ENCODE results near the gene TTBK2.

TTBK2 gene

GRCh38 chr15:42820811-42821210, 99.8 kb downstream of the TTBK2 start:
- Histone ChIP-seq H3K36me3 (ENCODE audit: control insufficient read depth in 2 of 2, insufficient read depth in 1 of 2, low read length in 2 of 2) (no peaks in the 10 kb centered on the region; a peak in 1 of 3 replicates), H3K4me1 (ENCODE audit: control insufficient read depth, insufficient read depth, low read length) (no peaks in the 10 kb centered on the region), H3K27ac (ENCODE audit: extremely low read depth, low read depth, low read length) (no peak overlapping the region), H3K9me3 (ENCODE audit: control insufficient read depth, insufficient read depth, low read depth, low read length) (no peaks in the 10 kb centered on the region), H3K4me3 (ENCODE audit: low read depth, low read length) (no peak overlapping the region)
- TF ChIP-seq, protein P1, sequence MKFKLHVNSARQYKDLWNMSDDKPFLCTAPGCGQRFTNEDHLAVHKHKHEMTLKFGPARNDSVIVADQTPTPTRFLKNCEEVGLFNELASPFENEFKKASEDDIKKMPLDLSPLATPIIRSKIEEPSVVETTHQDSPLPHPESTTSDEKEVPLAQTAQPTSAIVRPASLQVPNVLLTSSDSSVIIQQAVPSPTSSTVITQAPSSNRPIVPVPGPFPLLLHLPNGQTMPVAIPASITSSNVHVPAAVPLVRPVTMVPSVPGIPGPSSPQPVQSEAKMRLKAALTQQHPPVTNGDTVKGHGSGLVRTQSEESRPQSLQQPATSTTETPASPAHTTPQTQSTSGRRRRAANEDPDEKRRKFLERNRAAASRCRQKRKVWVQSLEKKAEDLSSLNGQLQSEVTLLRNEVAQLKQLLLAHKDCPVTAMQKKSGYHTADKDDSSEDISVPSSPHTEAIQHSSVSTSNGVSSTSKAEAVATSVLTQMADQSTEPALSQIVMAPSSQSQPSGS (tag by site-specific recombination; IDR thresholded peaks at IDR 0.05; ENCODE audit: low read depth), result no peak
- TF ChIP-seq TSHZ1 (tag by site-specific recombination; IDR thresholded peaks at IDR 0.05; ENCODE audit: borderline replicate concordance) (no peak), ZNF473 (tag by site-specific recombination; IDR thresholded peaks at IDR 0.05) (no peak), ZNF362 (tag by site-specific recombination; IDR thresholded peaks at IDR 0.05) (no peak), OVOL3 (tag by site-specific recombination; IDR thresholded peaks at IDR 0.05) (no peak)
- ChIA-PET CTCF (no interaction called here), POLR2A (no interaction called here)

GRCh38 chr15:42819786-42820185, 100.8 kb downstream of the TTBK2 start:
- no peaks in the 10 kb centered on the region; a peak in 1 of 3 replicates for H3K36me3 ChIP-seq (ENCODE audit: control insufficient read depth in 2 of 2, insufficient read depth in 1 of 2, low read length in 2 of 2)
- H3K27ac ChIP-seq (ENCODE audit: extremely low read depth, low read depth, low read length), result no peak overlapping the region
- H3K4me3 ChIP-seq (ENCODE audit: low read depth, low read length), result no peak overlapping the region
- CTCF ChIA-PET, result interaction anchor here (0.7 kb wide), 1 partner anchor 120 kb away, joined by 4 read pairs; no protein-coding TSS in a partner anchor
- no peaks in the 10 kb centered on the region for H3K9me3 ChIP-seq (ENCODE audit: control insufficient read depth, insufficient read depth, low read depth, low read length)
- no peaks in the 10 kb centered on the region for H3K4me1 ChIP-seq (ENCODE audit: control insufficient read depth, insufficient read depth, low read length)
- TF ChIP-seq OVOL3 (tag by site-specific recombination; IDR thresholded peaks at IDR 0.05) (no peak), ZNF76 (tag by site-specific recombination; IDR thresholded peaks at IDR 0.05; ENCODE audit: borderline replicate concordance, low read depth) (no peak), ZNF473 (tag by site-specific recombination; IDR thresholded peaks at IDR 0.05) (no peak), PBX3 (CRISPR knock-in tag; IDR thresholded peaks at IDR 0.05) (no peak), ZBTB1 (tag by site-specific recombination; IDR thresholded peaks at IDR 0.05) (no peak)
- POLR2A ChIA-PET, result no interaction called here

- CTCF ChIA-PET, result interaction anchor here (2.0 kb wide), 1 partner anchor 115 kb away, joined by 8 read pairs; no protein-coding TSS in a partner anchor
- H3K27ac ChIP-seq (ENCODE audit: extremely low read depth, low read depth, low read length), result no peak overlapping the region
- TF ChIP-seq ZNF248 (tag by site-specific recombination; IDR thresholded peaks at IDR 0.05) (no peak), ZNF664 (tag by site-specific recombination; IDR thresholded peaks at IDR 0.05) (no peak), KLF8 (tag by site-specific recombination; IDR thresholded peaks at IDR 0.05) (no peak), ZBTB26 (tag by site-specific recombination; optimal IDR thresholded peaks at IDR 0.05) (no peak), ZNF548 (tag by site-specific recombination; IDR thresholded peaks at IDR 0.05) (no peak), ZNF112 (tag by site-specific recombination; IDR thresholded peaks at IDR 0.05) (no peak), ZNF843 (tag by site-specific recombination; IDR thresholded peaks at IDR 0.05) (no peak), SP2 (tag by site-specific recombination; IDR thresholded peaks at IDR 0.05) (no peak), TRIM28 (IDR thresholded peaks at IDR 0.05; ENCODE audit: borderline replicate concordance, low read length) (no peak), ZNF157 (tag by site-specific recombination; IDR thresholded peaks at IDR 0.05) (no peak), ZNF416 (tag by site-specific recombination; IDR thresholded peaks at IDR 0.05) (no peak), ZNF768 (tag by site-specific recombination; IDR thresholded peaks at IDR 0.05) (no peak), ZNF221 (tag by site-specific recombination; IDR thresholded peaks at IDR 0.05; ENCODE audit: borderline replicate concordance) (no peak)
- no peaks in the 10 kb centered on the region for H3K4me1 ChIP-seq (ENCODE audit: control insufficient read depth, insufficient read depth, low read length)
- no peaks in the 10 kb centered on the region; a peak in 1 of 3 replicates for H3K36me3 ChIP-seq (ENCODE audit: control insufficient read depth in 2 of 2, insufficient read depth in 1 of 2, low read length in 2 of 2)
- no peak overlapping the region for H3K4me3 ChIP-seq (ENCODE audit: low read depth, low read length)
- H3K9me3 ChIP-seq (ENCODE audit: control insufficient read depth, insufficient read depth, low read depth, low read length), result no peaks in the 10 kb centered on the region
- POLR2A ChIA-PET, result no interaction called here
Observed at GRCh38 chr15:42811433-42811832, 109.1 kb downstream of the TTBK2 start.

Data from HEK293 (cell line).